Cardiac septum (tissue), 1 donor: Measurements from ENCODE around the gene ZNF202. TPM values are rescaled to one million over a fixed set of nuclear protein-coding genes. Genes with fewer than 3 reads are reported as not detected.

ENCODE experiments used
- DNase-seq: peaks from one replicate; pipeline ENCODE4 v3.0.0-alpha.2; 2020; ENCODE audit warnings: low spot score
- intact Hi-C: fragments of 100-400 bp; cut with DNase I; formaldehyde crosslinking; loops from one replicate; pipeline ENCODE4 v1.14.0; 2022
- total RNA-seq: library from RNA; stranded (reverse); fragmentation: NEBNext Ultra II Directional; extraction: Animal tissue kit (Norgen Biotek cat#: 25700); gene quantifications from one replicate; pipeline ENCODE4 v1.2.1, GENCODE V29; 2021
- donor health status: DM: no; HTN: no; CAD: no.

The ZNF202 gene
- total RNA-seq, 1 donor from 2014 or later = 6.2 TPM

DNA sequence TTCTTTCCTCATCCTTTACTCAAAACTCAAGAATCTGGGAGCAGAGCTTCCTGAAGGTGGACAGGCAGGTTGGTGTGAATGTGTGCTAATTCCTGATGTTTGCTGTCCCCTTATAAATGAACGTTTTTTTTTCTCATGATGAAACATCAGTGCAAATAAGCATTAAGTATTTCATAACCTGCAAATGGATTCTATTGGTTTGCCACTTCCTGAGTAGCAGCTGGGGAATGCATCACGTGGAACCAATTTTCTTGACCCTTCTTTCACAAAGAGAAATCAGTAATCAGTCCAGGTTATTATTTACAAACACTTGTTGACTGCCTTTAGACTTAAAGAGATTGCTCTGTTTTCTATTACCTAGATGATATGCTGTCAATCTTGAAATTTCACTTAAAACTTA, 46.9 kb downstream of the ZNF202 start:
- intact Hi-C loops = no loop called here
- no peak for DNase-seq

DNA sequence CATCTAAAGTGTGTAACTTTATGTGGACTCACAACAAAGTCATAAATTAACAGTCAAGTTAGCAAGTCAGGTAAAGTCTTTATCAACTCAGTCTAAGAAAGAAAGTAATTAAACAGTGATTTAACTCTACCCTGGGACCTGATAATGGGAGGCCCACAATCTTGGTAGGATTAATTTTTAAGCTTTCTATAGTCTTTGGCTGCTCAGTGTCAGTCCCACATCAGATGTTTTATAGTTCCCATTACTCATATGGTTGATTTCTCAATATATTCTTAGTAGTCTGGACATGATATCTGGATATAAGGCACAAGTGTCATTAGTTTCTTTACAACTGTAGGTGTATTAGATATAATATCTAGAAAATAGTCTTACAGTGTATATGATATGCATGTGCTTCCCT, 48.5 kb downstream of the ZNF202 start:
- intact Hi-C loops = no loop called here
- DNase-seq = no peak

DNA sequence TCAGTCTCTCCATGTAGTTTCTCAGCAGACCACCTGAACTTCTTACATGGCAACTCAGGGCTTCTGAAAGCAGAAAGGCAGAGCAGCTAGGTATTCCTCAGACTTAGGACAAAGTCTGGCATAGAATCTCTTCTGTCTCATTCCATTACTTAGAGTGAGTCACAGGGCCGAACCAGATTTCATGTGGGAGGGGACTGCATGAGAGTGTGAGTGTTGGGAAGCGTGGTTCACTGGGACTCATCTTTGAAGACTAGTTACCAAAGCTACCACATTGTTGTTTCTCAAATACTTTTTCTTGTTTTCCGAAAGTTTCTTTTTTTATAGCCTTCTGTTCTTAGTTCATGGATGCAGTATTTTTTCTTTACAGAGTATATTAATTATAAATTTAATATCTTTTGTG, 51.0 kb downstream of the ZNF202 start:
- intact Hi-C loops = no loop called here
- DNase-seq = no peak

DNA sequence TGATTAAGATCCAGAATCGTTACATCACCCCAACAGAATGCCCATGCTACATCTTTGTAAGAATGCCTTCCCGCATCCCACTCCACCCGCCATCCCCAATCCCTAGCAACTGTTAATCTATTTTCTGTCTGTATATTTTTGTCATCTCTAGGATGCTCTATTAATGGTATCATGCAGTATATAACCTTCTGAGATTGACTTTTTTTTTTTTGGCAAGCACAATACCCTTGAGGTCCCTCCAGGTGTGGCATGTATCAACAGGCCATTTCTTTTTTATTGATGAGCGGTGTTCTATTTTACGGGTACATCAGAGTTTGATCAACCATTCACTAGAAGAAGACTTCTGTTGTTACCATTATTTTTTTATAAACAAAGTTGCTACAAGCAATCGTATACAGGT, 56.9 kb downstream of the ZNF202 start:
- intact Hi-C loops = no loop called here
- DNase-seq = no peak

DNA sequence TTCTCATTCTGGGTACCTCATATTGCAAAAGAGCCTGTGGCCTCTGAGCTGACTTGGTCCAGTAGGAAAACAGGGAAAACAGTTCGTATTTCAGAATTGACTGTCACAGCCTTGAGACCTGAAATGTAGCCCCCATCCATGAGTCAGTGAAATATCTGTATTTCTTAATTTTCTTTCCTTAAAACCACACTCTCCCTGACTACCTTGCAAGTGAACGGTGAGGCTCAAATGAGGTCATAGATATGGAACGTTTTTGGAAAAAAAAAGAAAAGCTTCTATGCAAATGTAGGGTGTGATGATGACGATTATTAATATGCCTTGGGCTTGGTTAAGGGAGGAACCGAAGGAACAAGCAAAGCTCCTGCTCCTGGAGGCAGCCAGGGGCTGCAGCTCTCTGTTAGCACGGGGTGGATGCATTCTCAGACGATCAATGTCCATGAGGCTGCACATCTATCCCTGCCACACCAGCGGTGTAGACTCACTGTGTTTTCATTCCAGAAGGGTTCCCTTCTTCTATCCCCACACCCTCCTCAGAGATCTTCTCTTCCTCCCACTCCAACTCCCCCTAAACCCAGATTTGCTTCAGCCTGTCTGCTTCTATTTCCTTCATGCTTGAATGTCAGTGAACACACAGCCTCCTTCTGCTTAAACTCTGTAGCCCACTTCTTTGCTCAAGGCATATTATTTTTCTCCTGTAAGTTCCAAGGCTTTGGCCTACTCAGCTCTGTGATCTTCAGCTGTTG, 57.9 kb downstream of the ZNF202 start:
- intact Hi-C loops = no loop called here
- no peak for DNase-seq

DNA sequence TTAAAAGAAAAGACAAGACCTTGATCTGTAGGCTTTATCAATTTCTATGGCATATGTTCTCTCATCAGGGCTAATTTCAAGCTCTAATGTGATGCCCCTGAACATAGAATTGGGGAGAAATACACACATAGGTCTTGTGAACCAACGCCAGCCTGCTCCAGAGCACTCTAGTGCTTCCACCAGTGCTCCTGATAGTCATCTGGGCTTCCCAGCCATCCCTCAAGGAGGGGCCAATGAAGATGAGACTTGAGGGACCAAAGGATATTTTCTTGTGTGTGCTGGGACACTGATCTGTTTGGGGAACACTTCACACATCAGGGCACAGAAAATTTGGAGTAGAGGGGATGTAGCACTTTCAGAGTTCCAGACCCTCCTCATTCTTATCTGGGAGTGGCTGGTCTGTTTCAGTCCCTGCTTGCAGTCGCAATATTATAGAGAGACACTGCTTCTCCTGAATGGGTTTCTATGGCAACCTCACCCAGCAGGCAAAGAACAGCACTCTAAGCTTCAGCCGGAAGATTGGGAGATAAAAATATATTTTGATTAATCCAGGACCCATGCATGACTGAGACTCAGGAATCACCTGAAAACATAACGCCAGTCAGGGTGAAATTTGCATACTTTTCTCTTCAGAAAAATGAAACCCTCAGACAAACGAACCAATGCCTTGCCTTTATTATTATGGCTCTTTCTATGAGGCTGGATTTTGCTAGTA, 58.6 kb downstream of the ZNF202 start:
- intact Hi-C loops = no loop called here
- no peak for DNase-seq

DNA sequence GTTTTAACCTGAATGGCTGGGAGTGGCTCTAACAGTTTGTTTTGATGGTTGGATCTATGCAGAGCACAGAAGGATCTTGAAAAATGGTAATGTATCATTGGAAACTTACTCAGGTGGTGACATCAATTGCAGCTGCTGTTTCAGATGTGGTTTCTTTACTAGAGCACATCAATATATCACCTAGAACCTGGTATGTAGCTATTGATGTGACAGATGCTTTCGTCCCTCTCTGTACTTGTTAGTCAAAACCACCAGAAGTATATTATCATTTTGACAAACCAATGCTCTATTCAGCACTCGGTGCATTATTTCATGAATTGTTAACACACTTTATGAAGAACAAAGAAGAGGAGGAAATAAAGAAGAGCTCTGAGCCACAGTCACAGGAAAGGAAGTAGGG, 60.4 kb downstream of the ZNF202 start:
- intact Hi-C loops = no loop called here
- DNase-seq = no peak

DNA sequence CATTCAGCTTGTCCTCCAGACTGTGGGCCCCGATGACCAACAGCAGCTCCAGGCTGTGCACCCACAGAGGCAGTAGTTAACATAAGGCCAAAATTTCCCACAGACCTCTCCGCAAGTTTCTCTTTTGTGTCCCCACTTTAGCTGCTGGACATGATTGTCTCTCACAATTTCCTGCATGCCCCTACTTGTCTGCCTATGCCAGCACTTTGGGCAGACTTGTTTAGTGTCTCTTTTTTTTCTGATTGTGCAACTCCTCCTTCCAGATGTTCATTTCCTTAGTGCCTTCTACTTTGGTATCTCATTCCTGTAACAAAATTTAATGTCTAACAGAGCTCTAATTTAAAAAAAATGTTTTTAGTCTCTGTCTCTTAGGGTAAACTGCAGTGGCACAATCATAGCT, 63.2 kb downstream of the ZNF202 start:
- no peak for DNase-seq
- intact Hi-C loops = no loop called here

DNA sequence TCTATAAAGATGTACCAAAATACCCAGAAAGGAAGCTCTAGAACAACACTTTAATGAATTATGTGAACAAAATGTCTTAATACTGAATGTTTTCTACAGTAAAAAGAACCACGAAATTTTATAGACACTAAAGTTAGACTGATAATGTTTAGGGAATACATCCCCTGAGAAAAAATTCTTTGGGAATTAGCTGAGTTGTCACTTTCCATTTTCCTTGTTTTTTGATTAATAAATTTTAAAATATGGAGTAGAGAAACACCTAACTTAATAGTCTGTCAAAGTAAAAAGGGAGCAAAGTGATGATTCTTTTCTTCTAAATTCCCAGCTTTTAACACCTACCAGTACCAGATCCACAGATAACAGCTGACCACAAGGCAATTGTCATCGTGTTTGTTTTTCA, 64.0 kb downstream of the ZNF202 start:
- DNase-seq = no peak
- intact Hi-C loops = no loop called here

DNA sequence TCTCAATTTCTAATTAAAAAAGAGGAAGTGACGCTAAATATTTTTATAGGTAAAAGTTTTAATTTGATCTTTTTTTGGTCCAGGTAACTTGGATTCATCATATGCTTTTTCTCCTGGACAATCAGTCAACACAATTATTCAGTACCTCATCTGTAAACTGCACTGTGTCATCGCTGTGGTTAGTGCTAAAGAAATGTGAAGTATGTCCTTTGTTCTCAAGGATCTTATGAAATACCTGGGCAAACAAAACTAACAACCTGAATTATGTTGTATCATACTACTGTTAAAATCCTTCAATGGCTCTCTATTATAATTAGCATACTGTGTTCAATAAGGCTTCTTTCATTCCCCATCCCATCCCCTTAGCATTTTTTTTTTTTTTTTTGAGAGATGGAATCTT, 67.2 kb downstream of the ZNF202 start:
- intact Hi-C loops = no loop called here
- no peak for DNase-seq

Other genes starting within 250 kb of the ZNF202 start
- gene SCN3B, start 87.0 kb downstream of the ZNF202 start, total RNA-seq = 3.3 TPM
- not detected for gene OR6X1, start 12.9 kb upstream of the ZNF202 start, total RNA-seq
- not detected for gene OR6M1, start 64.7 kb upstream of the ZNF202 start, total RNA-seq
- not detected for gene TMEM225, start 144.0 kb upstream of the ZNF202 start, total RNA-seq
- gene OR8D4, start 160.5 kb upstream of the ZNF202 start, total RNA-seq = not detected
- gene OR4D5, start 198.0 kb upstream of the ZNF202 start, total RNA-seq = not detected
- not detected for gene OR6T1, start 202.2 kb upstream of the ZNF202 start, total RNA-seq
- not detected for gene OR10S1, start 236.1 kb upstream of the ZNF202 start, total RNA-seq